GM18505 (cell line): Measurements from ENCODE around the gene EXOC4.

Experiments used
- ATAC-seq: cut with Tn5 transposase; IDR thresholded peaks from one replicate; pipeline ENCODE4 v1.9.1; 2021; ENCODE audit not compliant: unreplicated experiment
- POLR2A ChIP-seq: IDR thresholded peaks from 4 replicates; pipeline ENCODE4 v1.6.1; 2011; ENCODE audit warnings: borderline replicate concordance; ENCODE audit not compliant: insufficient read depth, insufficient read length; ENCODE audit errors: extremely low read depth

The EXOC4 gene

DNA sequence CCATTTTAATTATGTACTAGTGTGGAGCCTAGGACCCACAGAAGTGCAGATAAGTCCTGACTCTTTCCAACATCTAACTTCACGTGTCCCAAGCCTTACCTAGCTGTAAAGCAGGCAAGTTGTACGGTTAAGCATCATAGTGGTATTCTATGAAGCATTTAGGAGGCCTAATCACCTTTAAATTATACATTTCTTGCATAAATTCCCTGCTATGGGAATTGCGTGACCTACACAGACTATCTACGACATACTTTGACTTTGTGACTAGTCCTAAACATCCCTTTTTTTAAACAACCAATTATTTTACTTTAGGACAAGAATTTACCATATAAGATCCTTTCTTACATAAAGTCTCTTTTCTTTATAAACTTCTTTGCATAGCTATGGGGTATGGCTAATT lies 836.6 kb downstream of the EXOC4 start:
- no peak for ATAC-seq
- TF ChIP-seq POLR2A: no peak

DNA sequence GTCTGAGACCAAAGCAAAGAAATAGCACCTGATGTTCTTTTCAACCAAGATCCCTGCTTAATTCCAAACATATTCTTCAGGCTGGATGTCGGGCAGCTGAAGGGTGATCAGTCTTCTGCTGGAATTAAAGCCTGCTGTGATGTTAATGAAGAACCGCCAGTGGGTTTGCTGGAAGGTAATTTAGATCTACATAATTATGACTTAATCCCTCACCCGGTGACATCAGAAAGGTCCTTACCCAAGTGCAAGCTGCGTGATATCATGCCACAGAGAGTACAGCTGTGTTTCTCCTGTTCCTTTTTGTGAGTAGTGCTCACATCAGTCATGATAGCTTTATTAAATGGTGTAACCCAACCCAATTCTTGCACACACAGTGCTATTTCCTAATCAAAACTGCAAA lies 845.2 kb downstream of the EXOC4 start:
- TF ChIP-seq POLR2A: no peak
- no peak for ATAC-seq

DNA sequence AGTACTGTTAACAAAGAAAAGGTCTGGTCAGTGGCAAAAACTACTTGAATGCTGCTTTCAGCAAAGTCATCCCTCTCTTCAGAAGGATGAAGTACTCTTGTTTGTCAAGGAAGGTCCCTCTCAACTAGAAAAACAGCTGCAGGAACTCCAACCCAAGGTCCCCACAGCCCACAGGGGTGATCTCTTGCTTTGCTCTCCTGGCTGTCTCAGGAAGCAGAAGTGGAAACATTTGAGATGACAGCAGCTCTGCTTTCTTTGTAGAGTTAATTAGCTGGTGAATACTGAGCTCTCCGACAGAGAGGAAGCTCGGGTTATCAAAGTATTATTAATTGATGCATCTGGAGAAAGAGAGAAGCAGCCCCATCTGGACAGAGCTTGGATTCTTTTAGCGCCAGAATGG lies 848.8 kb downstream of the EXOC4 start:
- ATAC-seq: no peak
- no peak for TF ChIP-seq POLR2A

DNA sequence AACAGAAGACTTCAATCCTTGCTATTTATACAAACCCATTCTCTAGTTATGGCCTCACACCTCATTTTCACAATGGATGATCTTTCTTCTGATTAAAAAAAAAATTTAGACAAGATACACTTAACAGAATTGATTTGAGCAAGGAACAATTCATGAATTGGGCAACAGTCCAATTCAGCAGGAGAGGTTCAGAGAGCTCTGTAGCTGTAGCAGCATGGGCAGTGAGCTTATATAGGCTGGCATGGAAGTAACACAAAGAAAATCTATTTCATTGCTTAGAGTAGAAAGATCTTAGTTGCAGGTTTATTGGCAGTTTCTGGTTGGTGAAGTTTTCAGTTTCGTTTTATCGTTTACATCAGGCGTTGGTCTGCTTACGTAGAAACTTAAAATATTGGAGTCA lies 851.3 kb downstream of the EXOC4 start:
- TF ChIP-seq POLR2A: no peak
- no peak for ATAC-seq

DNA sequence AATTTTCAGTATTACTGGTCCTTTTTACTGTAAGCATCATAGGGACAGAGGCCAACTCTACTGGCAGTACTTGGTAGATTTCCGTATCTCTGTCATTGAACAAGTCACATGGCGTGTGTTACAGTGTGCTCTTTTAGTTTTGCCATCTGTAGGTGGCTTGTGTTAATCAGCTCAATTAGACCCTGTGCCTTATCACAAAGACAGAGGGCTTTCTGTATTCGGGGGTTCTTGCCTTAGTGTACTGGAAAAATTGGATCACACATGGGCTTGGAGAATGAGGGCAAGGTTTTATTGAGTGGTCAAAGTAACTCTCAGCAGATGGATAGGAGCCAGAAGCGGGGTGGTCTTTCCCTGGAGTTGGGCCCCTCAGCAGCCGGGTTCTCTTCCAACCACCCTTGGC lies 853.0 kb downstream of the EXOC4 start:
- TF ChIP-seq POLR2A: no peak
- no peak for ATAC-seq

DNA sequence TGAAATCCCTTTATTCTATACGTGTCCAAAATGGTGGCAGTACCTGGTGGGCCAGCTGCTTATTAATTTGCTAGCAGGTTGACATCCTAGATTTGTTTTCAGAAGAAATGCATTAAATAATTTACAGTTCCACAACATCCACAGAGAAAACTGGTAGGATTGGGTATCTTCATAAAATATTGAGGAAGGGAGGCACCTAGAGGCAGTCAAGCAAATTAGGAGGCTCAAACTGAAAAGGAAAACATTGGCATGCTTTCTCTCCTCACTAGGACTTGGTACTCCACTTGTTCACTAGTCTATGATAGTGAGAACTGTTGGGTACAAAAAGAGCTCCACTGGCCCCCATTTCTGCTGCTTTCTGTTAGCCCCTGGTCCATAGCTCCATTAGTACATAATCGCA lies 855.9 kb downstream of the EXOC4 start:
- no peak for ATAC-seq
- no peak for TF ChIP-seq POLR2A

DNA sequence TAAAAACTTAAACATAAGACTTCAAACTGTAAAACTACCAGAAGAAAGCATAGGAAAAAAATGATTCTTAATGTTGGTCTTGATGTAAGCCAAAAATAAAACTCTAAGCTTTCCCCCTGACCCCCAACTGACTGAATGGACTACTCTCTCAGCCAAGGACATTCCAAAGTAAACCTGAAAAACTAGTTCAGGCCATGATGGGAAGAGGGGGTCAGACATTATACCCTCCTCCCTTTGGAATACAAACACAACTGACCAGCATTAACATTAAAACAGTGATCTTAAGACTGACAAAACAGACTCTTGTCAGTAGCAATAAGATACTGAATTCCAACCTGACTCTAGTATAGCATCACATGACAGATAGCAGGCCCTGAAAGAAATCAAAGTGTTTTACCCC lies 860.8 kb downstream of the EXOC4 start:
- no peak for TF ChIP-seq POLR2A
- no peak for ATAC-seq

DNA sequence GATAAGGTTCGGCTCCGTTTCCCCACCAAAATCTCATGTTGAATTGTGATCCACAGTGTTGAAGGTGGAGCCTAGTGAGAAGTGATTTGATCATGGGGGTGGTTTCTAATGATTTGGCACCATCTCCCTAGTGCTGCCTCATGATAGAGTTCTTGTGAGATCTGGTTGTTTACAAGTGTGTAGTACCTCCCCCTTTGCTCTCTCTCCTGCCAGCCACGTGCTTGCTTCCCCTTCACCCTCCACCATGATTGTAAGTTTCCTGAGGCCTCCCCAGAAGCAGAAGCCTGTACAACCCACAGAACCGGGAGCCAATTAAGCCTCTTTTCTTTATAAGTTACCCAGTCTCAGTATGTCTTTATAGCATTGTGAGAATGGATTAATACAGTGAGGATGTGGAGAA lies 862.1 kb downstream of the EXOC4 start:
- no peak for ATAC-seq

More for the DNA sequence above, 862.1 kb downstream of the EXOC4 start:
- TF ChIP-seq POLR2A: no peak
